ENCODE measurements around the gene LRRC55. TPM values are rescaled to one million over a fixed set of nuclear protein-coding genes. Genes with fewer than 3 reads are reported as not detected.
A peak's percentile ranks its signal among the peaks of the same experiment; 100 is the strongest.

LRRC55 gene
- total and polyA plus RNA-seq, 9 of the 15 experiments (the other 6 are each of a cell fraction or from before 2014, with no cell fraction given): not detected

GRCh38 chr11:57150454-57150917, 31.3 kb upstream of the LRRC55 start (continued):
- TF ChIP-seq ATF1 (CRISPR knock-in tag; IDR thresholded peaks at IDR 0.05): no peak
- peak; percentile 46; the same call in 1 of the 2 replicates for TF ChIP-seq ATF1 (tag; IDR thresholded peaks at IDR 0.05)
- peak; percentile 61 for TF ChIP-seq MTA2 (IDR thresholded peaks at IDR 0.05; ENCODE audit: low read depth)
- TF ChIP-seq ZNF224 (CRISPR knock-in tag; IDR thresholded peaks at IDR 0.05): no peak
- peak; percentile 90 for TF ChIP-seq ZNF644 (tag; IDR thresholded peaks at IDR 0.05; ENCODE audit: low read depth)
- TF ChIP-seq, protein P1, sequence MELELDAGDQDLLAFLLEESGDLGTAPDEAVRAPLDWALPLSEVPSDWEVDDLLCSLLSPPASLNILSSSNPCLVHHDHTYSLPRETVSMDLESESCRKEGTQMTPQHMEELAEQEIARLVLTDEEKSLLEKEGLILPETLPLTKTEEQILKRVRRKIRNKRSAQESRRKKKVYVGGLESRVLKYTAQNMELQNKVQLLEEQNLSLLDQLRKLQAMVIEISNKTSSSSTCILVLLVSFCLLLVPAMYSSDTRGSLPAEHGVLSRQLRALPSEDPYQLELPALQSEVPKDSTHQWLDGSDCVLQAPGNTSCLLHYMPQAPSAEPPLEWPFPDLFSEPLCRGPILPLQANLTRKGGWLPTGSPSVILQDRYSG (tag; conservative IDR thresholded peaks at IDR 0.05; ENCODE audit: low read depth): 0 out of 2 replicates have a peak, but pooled peaks have one; percentile 29
- peak; percentile 58; the same call in 1 of the 2 replicates for TF ChIP-seq RNF2 (IDR thresholded peaks at IDR 0.05)
- TF ChIP-seq SRF (CRISPR knock-in tag; IDR thresholded peaks at IDR 0.05): peak; percentile 79 to 99; a peak in 3 of 4 replicates
- TF ChIP-seq ZBED1 (IDR thresholded peaks at IDR 0.05): no peak
- TF ChIP-seq MYC (IDR thresholded peaks at IDR 0.05; ENCODE audit: low read depth, low read length): peak; percentile 66
- no peak for TF ChIP-seq MYC (CRISPR knock-in tag; IDR thresholded peaks at IDR 0.05; ENCODE audit: borderline replicate concordance, low read depth)
- TF ChIP-seq SOX6 (IDR thresholded peaks at IDR 0.05): peak; percentile 95

DNA sequence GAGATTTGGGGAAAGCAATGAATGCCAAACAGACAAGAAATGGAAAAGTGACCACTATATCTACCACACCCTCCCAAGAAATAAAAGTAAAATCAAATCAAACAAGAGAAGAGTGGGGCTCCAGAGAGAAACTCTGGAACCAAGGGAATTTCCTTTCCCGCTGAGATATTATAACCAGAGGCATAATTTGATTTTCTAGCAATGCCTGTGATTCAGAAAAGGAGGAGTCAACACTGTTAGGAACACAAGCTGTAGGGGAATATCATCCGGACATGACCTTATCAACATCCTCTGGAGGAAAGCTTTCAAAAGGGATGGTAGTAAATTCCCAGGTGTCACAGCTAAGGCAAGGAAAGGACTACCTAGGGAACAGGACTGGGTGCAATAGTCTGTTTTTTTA, 29.6 kb upstream of the LRRC55 start:
- no TSS peak for BruUV-seq (replicated peaks)
- no peaks in the 10 kb centered on the region for H4K20me1 ChIP-seq (replicated peaks; ENCODE audit: control insufficient read depth, insufficient read depth, low read length)
- H3K4me1 ChIP-seq (replicated peaks in 1 of 2; ENCODE audit: control insufficient read depth in 2 of 2, insufficient read depth in 2 of 2, low read length in 2 of 2): peaks cover 9 to 20% of the 10 kb centered on the region in 2 experiments; a peak in 3 of 5 replicates
- POLR2A ChIA-PET: no interaction called here
- no peak overlapping the region for H3K9ac ChIP-seq (ENCODE audit: insufficient read depth in 1 of 2, low read depth in 2 of 2, low read length in 2 of 2)
- no peak overlapping the region for H2AFZ ChIP-seq (ENCODE audit: low read depth, low read length)
- ATAC-seq: no peak
- CTCF ChIA-PET (ENCODE audit: low intra/inter-chr PET ratio): no interaction called here
- H3K27me3 ChIP-seq (ENCODE audit: control insufficient read depth in 2 of 2, insufficient read depth in 2 of 2, low read length in 2 of 2): no peaks in the 10 kb centered on the region
- in situ Hi-C loops (cut with MboI): no loop called here
- 18% methylated on average over 2 of the region's 2 CpGs for WGBS (ENCODE audit: insufficient coverage, low coverage, missing lambda C conversion rate)
- FAIRE-seq: no peak
- H3K79me2 ChIP-seq (ENCODE audit: control insufficient read depth, insufficient read depth, low read length): no peaks in the 10 kb centered on the region
- no peaks in the 10 kb centered on the region for H3K36me3 ChIP-seq (ENCODE audit: control insufficient read depth, insufficient read depth, low read length)
- DNase-seq (ENCODE audit: extremely low read depth in 1 of 4, low spot score in 3 of 4): no peak
- intact Hi-C loops (cut with micrococcal nuclease): no loop called here
- H3K9me1 ChIP-seq (ENCODE audit: control insufficient read depth, insufficient read depth, low read length): peaks cover 3% of the 10 kb centered on the region
- no peak overlapping the region for H3K4me3 ChIP-seq
- no peaks in the 10 kb centered on the region for H3K9me3 ChIP-seq (replicated peaks; ENCODE audit: control insufficient read depth, insufficient read depth, low read depth, low read length)
- H3K27ac ChIP-seq (ENCODE audit: extremely low read depth, low read depth, low read length): no peak overlapping the region
- H3K4me2 ChIP-seq (ENCODE audit: insufficient read depth, low read length): no peak overlapping the region
- no peak for TF ChIP-seq MYC (IDR thresholded peaks at IDR 0.05; ENCODE audit: low read depth, low read length)
- TF ChIP-seq MYC (CRISPR knock-in tag; IDR thresholded peaks at IDR 0.05; ENCODE audit: borderline replicate concordance, low read depth): no peak
- TF ChIP-seq BCOR (IDR thresholded peaks at IDR 0.05): no peak
- TF ChIP-seq HIVEP1 (CRISPR knock-in tag; IDR thresholded peaks at IDR 0.05): no peak
- TF ChIP-seq SP1 (CRISPR knock-in tag; IDR thresholded peaks at IDR 0.05): no peak
- no peak for TF ChIP-seq PML (IDR thresholded peaks at IDR 0.05; ENCODE audit: low read length)
- no peak for TF ChIP-seq MIER1 (IDR thresholded peaks at IDR 0.05; ENCODE audit: low read depth)
- no peak for TF ChIP-seq FOSL1 (tag; conservative IDR thresholded peaks at IDR 0.05)
- TF ChIP-seq, protein P2, sequence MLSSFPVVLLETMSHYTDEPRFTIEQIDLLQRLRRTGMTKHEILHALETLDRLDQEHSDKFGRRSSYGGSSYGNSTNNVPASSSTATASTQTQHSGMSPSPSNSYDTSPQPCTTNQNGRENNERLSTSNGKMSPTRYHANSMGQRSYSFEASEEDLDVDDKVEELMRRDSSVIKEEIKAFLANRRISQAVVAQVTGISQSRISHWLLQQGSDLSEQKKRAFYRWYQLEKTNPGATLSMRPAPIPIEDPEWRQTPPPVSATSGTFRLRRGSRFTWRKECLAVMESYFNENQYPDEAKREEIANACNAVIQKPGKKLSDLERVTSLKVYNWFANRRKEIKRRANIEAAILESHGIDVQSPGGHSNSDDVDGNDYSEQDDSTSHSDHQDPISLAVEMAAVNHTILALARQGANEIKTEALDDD (IDR thresholded peaks at IDR 0.05): no peak
